HepG2 (cell line): ENCODE results near the gene TMEM198. TPM values are rescaled to one million over a fixed set of nuclear protein-coding genes. Genes with fewer than 3 reads are reported as not detected.

Experiments
- CBX1 ChIP-seq: IDR thresholded peaks from one replicate; pipeline ENCODE4 v1.6.1; 2016; ENCODE audit warnings: antibody characterized with exemption, low read depth
- ELF1 ChIP-seq: sonication (generic); formaldehyde crosslinking; IDR thresholded peaks from 2 replicates; pipeline ENCODE4 v1.4.0; 2020; ENCODE audit warnings: missing genetic modification reagents
- GABPA ChIP-seq, 2 experiments: IDR thresholded peaks; 2 replicates each; pipeline ENCODE4 v1.6.1; 2011 to 2016; ENCODE audit warnings: low read depth in 2 of 2, low read length in 1 of 2, missing biosample characterization in 1 of 2, missing genetic modification characterization in 1 of 2
- ISX ChIP-seq: sonication (generic); formaldehyde crosslinking; conservative IDR thresholded peaks from 2 replicates; pipeline ENCODE4 v1.5.0; 2020; ENCODE audit warnings: missing genetic modification reagents
- JUN ChIP-seq: sonication (generic); formaldehyde crosslinking; IDR thresholded peaks from 2 replicates; pipeline ENCODE4 v1.4.0; 2020; ENCODE audit warnings: mild to moderate bottlenecking, missing genetic modification reagents
- KDM6A ChIP-seq: IDR thresholded peaks from 2 replicates; pipeline ENCODE4 v1.6.1; 2016; ENCODE audit warnings: low read depth
- PHF8 ChIP-seq: sonication (generic); formaldehyde crosslinking; IDR thresholded peaks from 2 replicates; pipeline ENCODE4 v1.5.0; 2020; ENCODE audit warnings: missing genetic modification reagents
- RBM22 ChIP-seq: fragments of 200-400 bp; formaldehyde crosslinking; optimal IDR thresholded peaks from 2 replicates; pipeline ENCODE3; 2017; ENCODE audit warnings: mild to moderate bottlenecking, low read length, moderate library complexity
- SMARCE1 ChIP-seq: fragments of 450-650 bp; IDR thresholded peaks from 2 replicates; pipeline ENCODE4 v1.6.1; 2017; ENCODE audit warnings: borderline replicate concordance
- TBX2 ChIP-seq: sonication (generic); formaldehyde crosslinking; IDR thresholded peaks from 2 replicates; pipeline ENCODE4 v1.5.0; 2020; ENCODE audit warnings: missing genetic modification reagents, mild to moderate bottlenecking, borderline replicate concordance
- TMF1 ChIP-seq: sonication (generic); formaldehyde crosslinking; IDR thresholded peaks from 2 replicates; pipeline ENCODE4 v1.8.1; 2022; ENCODE audit warnings: low read depth, missing genetic modification reagents
- YEATS4 ChIP-seq: sonication (generic); formaldehyde crosslinking; IDR thresholded peaks from 2 replicates; pipeline ENCODE4 v1.4.0; 2020; ENCODE audit warnings: missing genetic modification reagents, borderline replicate concordance
- ZNF350 ChIP-seq: sonication (generic); formaldehyde crosslinking; IDR thresholded peaks from 2 replicates; pipeline ENCODE4 v1.4.0; 2020; ENCODE audit warnings: mild to moderate bottlenecking, low read depth, missing genetic modification reagents, borderline replicate concordance
- ZNF780A ChIP-seq: sonication (generic); formaldehyde crosslinking; IDR thresholded peaks from 2 replicates; pipeline ENCODE4 v1.8.0; 2022; ENCODE audit warnings: mild to moderate bottlenecking, missing genetic modification reagents, moderate library complexity
- polyA plus RNA-seq, 8 experiments: library from polyadenylated mRNA; depleted of rRNA in 3 of 8; stranded (reverse) in 7 of 8; unstranded in 1 of 8; fragments of >200 nt; fragmentation: Illumina TruSeq in 4 of 8; extraction: Trizol in 4 of 8; gene quantifications; 2 replicates each; pipeline versions ENCODE4 v1.2.1 to v1.2.3, GENCODE V29; 2011 to 2016; ENCODE audit warnings: low read depth in 4 of 8, missing spikeins in 1 of 8, mixed read lengths in 1 of 8; ENCODE audit not compliant: insufficient read depth in 1 of 8
- total RNA-seq, 5 experiments: library from RNA; depleted of rRNA; stranded (reverse); fragments of >200 nt; fragmentation: Illumina TruSeq; extraction: Trizol; gene quantifications; 2 replicates each; pipeline ENCODE4 v1.2.3, GENCODE V29; 2016; ENCODE audit warnings: low read depth in 1 of 5
- TF ChIP-seq, protein P1 (sequence below): sonication (generic); formaldehyde crosslinking; IDR thresholded peaks from 2 replicates; pipeline ENCODE4 v1.5.1; 2020; ENCODE audit warnings: mild to moderate bottlenecking, missing genetic modification reagents
- TF ChIP-seq, protein P2 (sequence below): sonication (generic); formaldehyde crosslinking; conservative IDR thresholded peaks from 2 replicates; pipeline ENCODE4 v1.8.0; 2022; ENCODE audit warnings: mild to moderate bottlenecking, moderate library complexity, missing genetic modification reagents
- TF ChIP-seq, protein P3 (sequence below): sonication (generic); formaldehyde crosslinking; IDR thresholded peaks from 2 replicates; pipeline ENCODE4 v1.4.0; 2020; ENCODE audit warnings: missing genetic modification reagents, borderline replicate concordance
- TF ChIP-seq, protein P4 (sequence below): sonication (generic); formaldehyde crosslinking; IDR thresholded peaks from 2 replicates; pipeline ENCODE4 v1.8.0; 2022; ENCODE audit warnings: mild to moderate bottlenecking, missing genetic modification reagents; ENCODE audit not compliant: insufficient replicate concordance
- TF ChIP-seq, protein P5 (sequence below): sonication (generic); formaldehyde crosslinking; IDR thresholded peaks from 2 replicates; pipeline ENCODE4 v1.4.0; 2020; ENCODE audit warnings: mild to moderate bottlenecking, missing genetic modification reagents

The TMEM198 gene
- total and polyA plus RNA-seq, 2 of the 13 experiments (the other 11 are each of a cell fraction or from before 2014, with no cell fraction given): 17.3 to 23.5 TPM

DNA sequence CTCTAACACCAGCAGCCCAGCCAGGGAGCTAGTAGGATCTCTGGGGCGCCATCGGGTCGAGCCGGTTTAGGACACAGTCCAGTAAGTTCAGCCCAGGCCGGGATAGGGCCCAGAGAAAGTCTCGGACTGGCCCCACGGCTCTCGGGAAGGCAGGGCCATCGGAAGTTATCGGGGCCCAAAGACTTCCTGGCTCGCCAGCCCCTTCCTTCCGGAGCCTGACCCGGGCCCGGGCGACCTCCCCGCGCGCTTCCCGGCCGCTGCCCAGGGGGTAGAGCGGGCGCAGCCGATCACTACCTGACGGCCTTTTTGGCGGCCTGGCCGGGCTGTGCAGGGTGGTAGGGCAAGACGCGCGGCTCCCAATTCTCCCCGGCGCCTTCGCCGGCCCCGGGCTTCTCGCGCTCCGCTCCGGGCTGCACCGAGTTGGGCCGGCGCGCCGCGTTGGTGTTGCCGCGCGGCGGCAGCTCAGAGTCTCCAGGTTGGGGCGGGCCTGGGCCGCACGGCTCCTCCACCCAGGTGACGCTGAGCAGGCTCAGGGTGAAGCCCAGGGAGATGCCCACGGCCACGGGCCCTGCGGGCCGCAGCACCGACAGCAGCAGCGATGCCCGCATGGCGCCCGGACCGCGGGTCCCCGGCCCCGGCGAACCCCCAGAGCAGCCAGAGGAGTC is 765 bp upstream of the TMEM198 start (continued):
- TF ChIP-seq, protein P1, sequence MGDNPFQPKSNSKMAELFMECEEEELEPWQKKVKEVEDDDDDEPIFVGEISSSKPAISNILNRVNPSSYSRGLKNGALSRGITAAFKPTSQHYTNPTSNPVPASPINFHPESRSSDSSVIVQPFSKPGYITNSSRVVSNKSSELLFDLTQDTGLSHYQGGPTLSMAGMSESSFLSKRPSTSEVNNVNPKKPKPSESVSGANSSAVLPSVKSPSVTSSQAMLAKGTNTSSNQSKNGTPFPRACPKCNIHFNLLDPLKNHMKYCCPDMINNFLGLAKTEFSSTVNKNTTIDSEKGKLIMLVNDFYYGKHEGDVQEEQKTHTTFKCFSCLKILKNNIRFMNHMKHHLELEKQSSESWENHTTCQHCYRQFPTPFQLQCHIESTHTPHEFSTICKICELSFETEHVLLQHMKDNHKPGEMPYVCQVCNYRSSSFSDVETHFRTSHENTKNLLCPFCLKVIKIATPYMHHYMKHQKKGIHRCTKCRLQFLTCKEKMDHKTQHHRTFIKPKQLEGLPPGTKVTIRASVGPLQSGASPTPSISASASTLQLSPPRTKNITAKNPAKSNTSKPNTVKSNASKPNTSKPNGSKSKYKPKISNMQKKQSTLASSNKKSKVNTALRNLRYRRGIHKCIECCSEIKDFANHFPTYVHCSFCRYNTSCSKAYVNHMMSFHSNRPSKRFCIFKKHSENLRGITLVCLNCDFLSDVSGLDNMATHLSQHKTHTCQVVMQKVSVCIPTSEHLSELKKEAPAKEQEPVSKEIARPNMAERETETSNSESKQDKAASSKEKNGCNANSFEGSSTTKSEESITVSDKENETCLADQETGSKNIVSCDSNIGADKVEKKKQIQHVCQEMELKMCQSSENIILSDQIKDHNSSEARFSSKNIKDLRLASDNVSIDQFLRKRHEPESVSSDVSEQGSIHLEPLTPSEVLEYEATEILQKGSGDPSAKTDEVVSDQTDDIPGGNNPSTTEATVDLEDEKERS (CRISPR knock-in tag): no peak
- TF ChIP-seq, protein P2, sequence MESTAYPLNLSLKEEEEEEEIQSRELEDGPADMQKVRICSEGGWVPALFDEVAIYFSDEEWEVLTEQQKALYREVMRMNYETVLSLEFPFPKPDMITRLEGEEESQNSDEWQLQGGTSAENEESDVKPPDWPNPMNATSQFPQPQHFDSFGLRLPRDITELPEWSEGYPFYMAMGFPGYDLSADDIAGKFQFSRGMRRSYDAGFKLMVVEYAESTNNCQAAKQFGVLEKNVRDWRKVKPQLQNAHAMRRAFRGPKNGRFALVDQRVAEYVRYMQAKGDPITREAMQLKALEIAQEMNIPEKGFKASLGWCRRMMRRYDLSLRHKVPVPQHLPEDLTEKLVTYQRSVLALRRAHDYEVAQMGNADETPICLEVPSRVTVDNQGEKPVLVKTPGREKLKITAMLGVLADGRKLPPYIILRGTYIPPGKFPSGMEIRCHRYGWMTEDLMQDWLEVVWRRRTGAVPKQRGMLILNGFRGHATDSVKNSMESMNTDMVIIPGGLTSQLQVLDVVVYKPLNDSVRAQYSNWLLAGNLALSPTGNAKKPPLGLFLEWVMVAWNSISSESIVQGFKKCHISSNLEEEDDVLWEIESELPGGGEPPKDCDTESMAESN: peak; percentile 54; the same call in 1 of the 2 replicates
- TF ChIP-seq CBX1 (no peak), PHF8 (CRISPR knock-in tag) (peak; percentile 84; the same call in 1 of the 2 replicates), GABPA (IDR thresholded peaks at IDR 0.05; ENCODE audit: low read depth, low read length) (no peak), GABPA (CRISPR knock-in tag; IDR thresholded peaks at IDR 0.05; ENCODE audit: low read depth) (peak; percentile 75), ZNF350 (no peak), ZNF780A (CRISPR knock-in tag) (no peak), ISX (CRISPR knock-in tag) (0 out of 2 replicates have a peak, but pooled peaks have one; percentile 18), TMF1 (CRISPR knock-in tag) (no peak; the same call in 1 of the 2 replicates), SMARCE1 (no peak), ELF1 (CRISPR knock-in tag) (peak; percentile 48), KDM6A (CRISPR knock-in tag) (no peak), TBX2 (CRISPR knock-in tag) (peak; percentile 28), JUN (CRISPR knock-in tag) (no peak), YEATS4 (CRISPR knock-in tag) (peak; percentile 83), RBM22 (no peak)
- TF ChIP-seq, protein P3, sequence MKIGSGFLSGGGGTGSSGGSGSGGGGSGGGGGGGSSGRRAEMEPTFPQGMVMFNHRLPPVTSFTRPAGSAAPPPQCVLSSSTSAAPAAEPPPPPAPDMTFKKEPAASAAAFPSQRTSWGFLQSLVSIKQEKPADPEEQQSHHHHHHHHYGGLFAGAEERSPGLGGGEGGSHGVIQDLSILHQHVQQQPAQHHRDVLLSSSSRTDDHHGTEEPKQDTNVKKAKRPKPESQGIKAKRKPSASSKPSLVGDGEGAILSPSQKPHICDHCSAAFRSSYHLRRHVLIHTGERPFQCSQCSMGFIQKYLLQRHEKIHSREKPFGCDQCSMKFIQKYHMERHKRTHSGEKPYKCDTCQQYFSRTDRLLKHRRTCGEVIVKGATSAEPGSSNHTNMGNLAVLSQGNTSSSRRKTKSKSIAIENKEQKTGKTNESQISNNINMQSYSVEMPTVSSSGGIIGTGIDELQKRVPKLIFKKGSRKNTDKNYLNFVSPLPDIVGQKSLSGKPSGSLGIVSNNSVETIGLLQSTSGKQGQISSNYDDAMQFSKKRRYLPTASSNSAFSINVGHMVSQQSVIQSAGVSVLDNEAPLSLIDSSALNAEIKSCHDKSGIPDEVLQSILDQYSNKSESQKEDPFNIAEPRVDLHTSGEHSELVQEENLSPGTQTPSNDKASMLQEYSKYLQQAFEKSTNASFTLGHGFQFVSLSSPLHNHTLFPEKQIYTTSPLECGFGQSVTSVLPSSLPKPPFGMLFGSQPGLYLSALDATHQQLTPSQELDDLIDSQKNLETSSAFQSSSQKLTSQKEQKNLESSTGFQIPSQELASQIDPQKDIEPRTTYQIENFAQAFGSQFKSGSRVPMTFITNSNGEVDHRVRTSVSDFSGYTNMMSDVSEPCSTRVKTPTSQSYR (CRISPR knock-in tag): no peak
- TF ChIP-seq, protein P4, sequence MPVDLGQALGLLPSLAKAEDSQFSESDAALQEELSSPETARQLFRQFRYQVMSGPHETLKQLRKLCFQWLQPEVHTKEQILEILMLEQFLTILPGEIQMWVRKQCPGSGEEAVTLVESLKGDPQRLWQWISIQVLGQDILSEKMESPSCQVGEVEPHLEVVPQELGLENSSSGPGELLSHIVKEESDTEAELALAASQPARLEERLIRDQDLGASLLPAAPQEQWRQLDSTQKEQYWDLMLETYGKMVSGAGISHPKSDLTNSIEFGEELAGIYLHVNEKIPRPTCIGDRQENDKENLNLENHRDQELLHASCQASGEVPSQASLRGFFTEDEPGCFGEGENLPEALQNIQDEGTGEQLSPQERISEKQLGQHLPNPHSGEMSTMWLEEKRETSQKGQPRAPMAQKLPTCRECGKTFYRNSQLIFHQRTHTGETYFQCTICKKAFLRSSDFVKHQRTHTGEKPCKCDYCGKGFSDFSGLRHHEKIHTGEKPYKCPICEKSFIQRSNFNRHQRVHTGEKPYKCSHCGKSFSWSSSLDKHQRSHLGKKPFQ (CRISPR knock-in tag): no peak
- TF ChIP-seq, protein P5, sequence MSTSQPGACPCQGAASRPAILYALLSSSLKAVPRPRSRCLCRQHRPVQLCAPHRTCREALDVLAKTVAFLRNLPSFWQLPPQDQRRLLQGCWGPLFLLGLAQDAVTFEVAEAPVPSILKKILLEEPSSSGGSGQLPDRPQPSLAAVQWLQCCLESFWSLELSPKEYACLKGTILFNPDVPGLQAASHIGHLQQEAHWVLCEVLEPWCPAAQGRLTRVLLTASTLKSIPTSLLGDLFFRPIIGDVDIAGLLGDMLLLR (CRISPR knock-in tag): peak; percentile 44; the same call in 1 of the 2 replicates
